ENCODE measurements around the gene HOXD9.

GRCh38 chr2:176169711-176170110 is 47.2 kb downstream of the HOXD9 start:
- TF ChIP-seq POLR2A (IDR thresholded peaks at IDR 0.05) (no peak), POLR2AphosphoS5 (IDR thresholded peaks at IDR 0.05) (no peak)
- TF ChIP-seq, protein P1, sequence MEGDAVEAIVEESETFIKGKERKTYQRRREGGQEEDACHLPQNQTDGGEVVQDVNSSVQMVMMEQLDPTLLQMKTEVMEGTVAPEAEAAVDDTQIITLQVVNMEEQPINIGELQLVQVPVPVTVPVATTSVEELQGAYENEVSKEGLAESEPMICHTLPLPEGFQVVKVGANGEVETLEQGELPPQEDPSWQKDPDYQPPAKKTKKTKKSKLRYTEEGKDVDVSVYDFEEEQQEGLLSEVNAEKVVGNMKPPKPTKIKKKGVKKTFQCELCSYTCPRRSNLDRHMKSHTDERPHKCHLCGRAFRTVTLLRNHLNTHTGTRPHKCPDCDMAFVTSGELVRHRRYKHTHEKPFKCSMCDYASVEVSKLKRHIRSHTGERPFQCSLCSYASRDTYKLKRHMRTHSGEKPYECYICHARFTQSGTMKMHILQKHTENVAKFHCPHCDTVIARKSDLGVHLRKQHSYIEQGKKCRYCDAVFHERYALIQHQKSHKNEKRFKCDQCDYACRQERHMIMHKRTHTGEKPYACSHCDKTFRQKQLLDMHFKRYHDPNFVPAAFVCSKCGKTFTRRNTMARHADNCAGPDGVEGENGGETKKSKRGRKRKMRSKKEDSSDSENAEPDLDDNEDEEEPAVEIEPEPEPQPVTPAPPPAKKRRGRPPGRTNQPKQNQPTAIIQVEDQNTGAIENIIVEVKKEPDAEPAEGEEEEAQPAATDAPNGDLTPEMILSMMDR (IDR thresholded peaks at IDR 0.05), result no peak
